Panc1 (cell line): ENCODE measurements around the gene GNS. TPM values are rescaled to one million over a fixed set of nuclear protein-coding genes. Genes with fewer than 3 reads are reported as not detected.

Experiments used
- ATAC-seq: fragments of 200-7000 bp; cut with Tn5 transposase; 2 replicates; pipeline ENCODE4 v1.9.1; 2020; ENCODE audit warnings: mild to moderate bottlenecking, moderate library complexity
- BruUV-seq: library from RNA; stranded (reverse); fragments of 400-500 nt; replicated peaks from 2 replicates; lab custom pipeline; 2021; lab: Mats Ljungman, UMichigan
- CTCF ChIA-PET: fragments of 300-600 bp; sonication (Branson Sonifier 250); formaldehyde crosslinking; loops from one replicate; lab custom pipeline; 2022; ENCODE audit warnings: antibody characterized with exemption; lab: Charles Lee
- POLR2A ChIA-PET: fragments of 300-600 bp; sonication (Branson Sonifier 250); formaldehyde crosslinking; loops from one replicate; lab custom pipeline; 2022; ENCODE audit warnings: antibody characterized with exemption; lab: Charles Lee
- DNase-seq: peaks from one replicate; pipeline ENCODE4 v3.0.0-alpha.2; 2010; ENCODE audit warnings: low read depth, low spot score
- H3K27ac ChIP-seq: 2 replicates; pipeline ENCODE4 v1.5.1; 2011; ENCODE audit warnings: mild to moderate bottlenecking, low read length, inconsistent platforms
- H3K27me3 ChIP-seq: fragments of 200-500 bp; sonication (Bioruptor generic); 2 replicates; pipeline ENCODE4 v1.6.0; 2014; ENCODE audit warnings: low read length, inconsistent platforms; ENCODE audit not compliant: control insufficient read depth, insufficient read depth
- H3K36me3 ChIP-seq: fragments of 200-500 bp; sonication (Bioruptor generic); 2 replicates; pipeline ENCODE4 v1.5.1; 2014; ENCODE audit warnings: inconsistent platforms, mild to moderate bottlenecking, low read length, moderate library complexity; ENCODE audit not compliant: control insufficient read depth, insufficient read depth
- H3K4me1 ChIP-seq: 2 replicates; pipeline ENCODE4 v1.5.1; 2011; ENCODE audit warnings: inconsistent platforms, mild to moderate bottlenecking, low read length, moderate library complexity; ENCODE audit not compliant: control insufficient read depth, insufficient read depth
- H3K4me3 ChIP-seq, 2 experiments: 2 replicates each; pipeline ENCODE4 v1.5.1; 2011 to 2012; ENCODE audit warnings: low read depth in 2 of 2, low read length in 2 of 2, mild to moderate bottlenecking in 2 of 2, inconsistent platforms in 1 of 2, moderate library complexity in 1 of 2
- H3K9me3 ChIP-seq: fragments of 200-500 bp; sonication (Bioruptor generic); 2 replicates; pipeline ENCODE4 v1.5.1; 2014; ENCODE audit warnings: low read depth, mild to moderate bottlenecking, inconsistent platforms, low read length, moderate library complexity; ENCODE audit not compliant: control insufficient read depth, insufficient read depth
- CTCF ChIP-seq: fragments of 450-650 bp; IDR thresholded peaks from 2 replicates; pipeline ENCODE4 v1.5.1; 2017; ENCODE audit warnings: mild to moderate bottlenecking
- POLR2AphosphoS5 ChIP-seq: IDR thresholded peaks from 2 replicates; pipeline ENCODE4 v1.6.1; 2012; ENCODE audit warnings: mild to moderate bottlenecking, low read depth, low read length, moderate library complexity
- REST ChIP-seq, 2 experiments: IDR thresholded peaks; 2 replicates each; pipeline ENCODE4 v1.6.1; 2011 to 2012; ENCODE audit warnings: low read depth in 2 of 2, control low read depth in 1 of 2, low read length in 1 of 2, mild to moderate bottlenecking in 1 of 2, moderate library complexity in 1 of 2; ENCODE audit not compliant: insufficient read depth in 1 of 2
- SIN3A ChIP-seq: IDR thresholded peaks from 2 replicates; pipeline ENCODE4 v1.6.1; 2012; ENCODE audit warnings: low read depth, mild to moderate bottlenecking, low read length, moderate library complexity, borderline replicate concordance; ENCODE audit not compliant: insufficient read depth
- TCF7L2 ChIP-seq: IDR thresholded peaks from 2 replicates; pipeline ENCODE4 v1.6.1; 2011; ENCODE audit warnings: mild to moderate bottlenecking, low read depth, low read length, inconsistent platforms
- in situ Hi-C: cut with HindIII; loops from 2 replicates; pipeline ENCODE4 v1.10.0; 2016; ENCODE audit warnings: low sequenced_read_pairs, low pct_unique_long_range_greater_than_20kb
- intact Hi-C: fragments of 100-400 bp; cut with micrococcal nuclease; formaldehyde crosslinking; loops from one replicate; pipeline ENCODE4 v1.10.0; 2022; ENCODE audit not compliant: unreplicated experiment
- total RNA-seq: library from RNA; stranded (reverse); gene quantifications from one replicate; pipeline ENCODE4 v1.2.1, GENCODE V29; 2021; ENCODE audit not compliant: unreplicated experiment

The GNS gene
- total RNA-seq, 1 experiment from 2014 or later: 117 TPM

GRCh38 chr12:64724201-64724745 lies 34.9 kb downstream of the GNS start:
- BruUV-seq: no TSS peak
- intact Hi-C loops (no loop called here), in situ Hi-C loops (no loop called here)
- Histone ChIP-seq H3K4me1 (no peaks in the 10 kb centered on the region), H3K36me3 (peaks cover 9% of the 10 kb centered on the region), H3K9me3 (no peaks in the 10 kb centered on the region), H3K27me3 (no peaks in the 10 kb centered on the region), H3K27ac (no peak overlapping the region), H3K4me3 (no peak overlapping the region)
- TF ChIP-seq CTCF (no peak), REST (IDR thresholded peaks at IDR 0.05; ENCODE audit: insufficient read depth in 1 of 2, low read depth in 2 of 2, low read length in 1 of 2) (no peak), POLR2AphosphoS5 (no peak), SIN3A (no peak), TCF7L2 (no peak)
- ChIA-PET POLR2A (no interaction called here), CTCF (no interaction called here)
- no peak for DNase-seq
- no peak for ATAC-seq

GRCh38 chr12:64723630-64724029 lies 35.6 kb downstream of the GNS start:
- BruUV-seq: no TSS peak
- Histone ChIP-seq H3K27ac (no peak overlapping the region), H3K4me3 (no peak overlapping the region), H3K9me3 (no peaks in the 10 kb centered on the region), H3K36me3 (peaks cover 12% of the 10 kb centered on the region), H3K4me1 (no peaks in the 10 kb centered on the region), H3K27me3 (no peaks in the 10 kb centered on the region)
- DNase-seq (no peak), ATAC-seq (no peak)
- intact Hi-C loops (no loop called here), in situ Hi-C loops (no loop called here)
- TF ChIP-seq SIN3A (no peak), REST (IDR thresholded peaks at IDR 0.05; ENCODE audit: insufficient read depth in 1 of 2, low read depth in 2 of 2, low read length in 1 of 2) (no peak), TCF7L2 (no peak), CTCF (no peak), POLR2AphosphoS5 (no peak)
- ChIA-PET POLR2A (no interaction called here), CTCF (no interaction called here)
